Frontal cortex (tissue), 4 donors: ENCODE results near the gene GFRA1. TPM values are rescaled to one million over a fixed set of nuclear protein-coding genes. Genes with fewer than 3 reads are reported as not detected.

Experiments
- DNase-seq, 2 donors: peaks; one replicate each; pipeline ENCODE4 v3.0.0; 2012; ENCODE audit warnings: low spot score in 2 of 2
- FAIRE-seq: peaks from 2 replicates; lab custom pipeline; 2012; peaks lifted over from hg19 to GRCh38; lab: Jason Lieb, UNC
- total RNA-seq: library from RNA; depleted of rRNA; stranded (reverse); fragments of >200 nt; gene quantifications from one replicate; pipeline ENCODE4 v1.2.3, GENCODE V29; 2014
- donor health status: control.
- donor health status: control.
- donor health status: control.

GFRA1 gene
- total RNA-seq, 1 donor from 2014 or later = 8.2 TPM

DNA sequence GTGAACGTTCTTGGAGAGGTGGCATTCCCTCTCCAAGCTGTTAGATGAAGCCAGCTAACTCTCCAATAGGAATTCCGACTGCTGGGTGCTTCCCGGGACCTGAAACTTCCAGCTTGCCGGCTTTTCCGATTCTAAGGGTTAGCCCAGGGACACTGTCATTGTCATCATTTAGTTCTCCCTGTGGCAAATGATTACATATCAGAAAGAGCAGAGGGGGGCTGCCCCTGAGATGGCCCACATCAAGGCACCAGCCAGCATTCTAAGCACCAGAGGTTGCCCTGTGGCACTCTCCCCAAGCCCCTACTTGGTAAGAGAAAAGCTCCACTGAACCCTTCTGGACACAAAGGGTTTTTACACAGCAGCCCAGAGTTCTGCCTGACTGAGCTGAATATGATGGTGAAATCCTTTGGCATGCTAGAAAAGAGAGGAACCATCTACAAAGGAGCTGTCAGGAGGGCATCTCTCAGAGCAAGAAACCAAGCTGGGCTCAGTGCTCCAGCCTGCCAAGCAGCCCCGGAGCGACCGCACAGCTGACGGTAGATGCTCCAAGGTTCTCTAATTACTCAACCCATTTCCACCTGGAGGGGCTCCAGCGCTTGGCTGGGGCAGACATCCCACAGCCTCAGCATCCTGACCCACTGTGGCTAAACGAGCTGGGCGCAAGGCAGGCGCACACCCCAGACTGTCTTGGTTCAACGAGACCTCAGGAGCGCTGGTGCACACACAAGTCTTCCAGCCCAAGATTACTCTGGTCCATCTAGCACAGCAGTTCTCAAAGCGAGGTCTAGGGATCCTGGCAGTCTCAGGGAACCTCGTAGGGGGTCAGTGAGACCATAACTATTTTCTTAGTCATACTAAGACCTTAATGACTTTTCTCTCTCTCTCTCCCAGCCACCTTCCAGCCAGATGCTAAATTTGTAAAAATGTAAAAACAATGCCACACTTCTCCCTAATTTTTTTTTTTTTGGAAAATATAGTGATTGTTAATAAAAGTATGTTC, 160.5 kb downstream of the GFRA1 start:
- DNase-seq = no peak
- FAIRE-seq = no peak

DNA sequence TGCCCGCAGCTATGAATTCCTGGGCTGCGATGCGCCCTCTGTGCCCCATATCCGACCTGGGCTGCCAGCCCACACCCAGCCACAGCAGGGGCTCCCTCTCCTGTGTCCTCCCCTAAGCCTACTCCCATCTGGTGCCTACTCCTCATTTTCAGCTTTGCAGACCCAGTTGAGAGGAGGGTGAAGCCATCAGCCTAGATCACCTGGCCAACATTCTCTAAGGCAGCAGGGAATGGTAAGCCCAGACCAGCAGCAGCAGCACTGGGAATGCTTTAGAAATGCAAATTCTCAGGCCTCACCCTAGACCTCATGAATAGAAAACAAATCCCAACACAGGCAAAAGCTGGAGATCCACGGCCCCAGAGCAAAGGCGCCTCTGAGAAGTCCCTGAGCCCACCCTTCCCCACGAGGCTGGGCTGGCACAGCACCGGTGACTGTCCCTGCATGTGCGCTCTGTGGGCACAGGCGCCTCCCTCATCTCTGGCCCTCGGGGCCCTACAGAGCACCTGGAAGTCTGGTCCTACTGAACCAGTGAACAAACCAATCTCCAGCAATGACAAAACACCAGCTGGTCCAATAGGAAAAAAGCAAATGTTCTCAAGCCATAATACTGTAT, 161.4 kb downstream of the GFRA1 start:
- no peak for FAIRE-seq
- DNase-seq = no peak

DNA sequence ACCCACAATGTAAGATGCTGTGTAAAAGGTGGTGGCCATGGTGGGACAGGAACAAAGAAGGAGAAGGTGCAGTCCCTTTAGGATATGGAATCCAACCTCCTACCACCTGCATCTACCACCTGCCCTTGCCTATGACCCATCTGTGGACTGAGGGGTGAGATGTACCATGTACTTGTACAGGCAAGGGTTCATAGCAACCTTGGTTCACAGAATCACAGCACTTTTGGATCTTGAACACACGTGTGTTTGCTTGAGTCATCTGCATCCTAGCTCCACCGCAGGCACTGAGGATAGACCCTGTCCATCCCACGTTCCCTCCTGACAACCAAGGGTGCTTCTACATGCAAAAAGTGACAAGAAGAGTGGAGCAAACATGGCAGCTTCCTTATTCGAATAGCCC, 162.3 kb downstream of the GFRA1 start:
- no peak for DNase-seq
- FAIRE-seq = no peak

DNA sequence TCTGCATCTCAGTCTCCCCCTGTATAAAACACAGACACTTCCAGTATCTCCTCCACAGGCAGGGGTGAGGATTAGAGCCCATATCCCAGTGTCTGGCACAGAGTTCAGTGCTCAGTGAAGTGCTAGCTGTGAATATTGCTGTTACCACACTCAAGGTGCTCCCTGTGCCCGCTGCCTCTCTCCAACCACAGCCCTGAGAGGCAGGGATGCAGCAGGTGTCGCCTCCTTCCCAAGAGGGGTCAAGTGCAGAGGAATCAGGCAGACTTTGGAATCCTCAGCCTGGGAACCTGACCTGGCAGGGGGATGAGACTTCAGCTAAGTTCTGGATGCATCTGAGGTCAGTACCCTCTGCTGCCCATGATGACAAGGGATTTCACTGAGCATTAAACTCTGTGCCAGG, 163.1 kb downstream of the GFRA1 start:
- DNase-seq (no peak), FAIRE-seq (no peak)

DNA sequence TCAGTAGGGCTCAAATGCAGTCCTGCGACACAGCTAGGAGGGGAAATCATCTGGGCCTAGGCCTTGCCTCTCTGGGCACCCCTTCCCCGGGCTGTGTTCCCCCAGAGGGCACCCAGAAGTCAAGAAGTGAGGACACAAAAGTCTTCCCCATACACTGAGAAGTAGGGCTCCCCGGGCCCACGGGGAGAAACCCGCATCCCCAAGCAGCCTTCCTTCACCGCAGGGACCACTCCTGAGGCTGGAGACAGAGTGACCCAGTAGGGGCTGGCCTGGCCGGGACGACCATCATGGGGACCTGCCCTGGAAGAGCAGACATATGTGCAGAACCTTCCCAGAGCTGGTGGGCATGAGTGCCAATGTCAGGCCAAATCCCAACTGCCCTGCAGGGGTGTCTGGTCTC, 163.5 kb downstream of the GFRA1 start:
- no peak for FAIRE-seq
- no peak for DNase-seq

DNA sequence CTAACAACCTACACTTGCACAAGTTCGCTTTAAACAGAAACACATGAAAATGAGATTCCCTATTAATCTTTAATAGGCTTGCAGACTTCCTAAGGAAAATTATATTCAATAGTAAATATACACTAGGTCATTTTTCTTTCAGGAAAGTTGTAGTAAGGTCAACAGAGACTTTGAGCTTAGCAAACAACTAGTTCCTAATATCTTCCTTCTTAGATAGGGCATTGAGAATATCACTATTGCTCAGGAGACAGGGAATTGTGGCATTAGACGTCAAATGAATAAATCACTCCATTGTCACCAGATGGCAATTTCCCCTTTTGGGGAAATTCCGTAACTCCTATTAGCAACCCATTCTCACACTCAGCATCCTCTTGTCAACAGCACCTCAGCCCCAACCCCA, 164.9 kb downstream of the GFRA1 start:
- DNase-seq (no peak), FAIRE-seq (no peak)

DNA sequence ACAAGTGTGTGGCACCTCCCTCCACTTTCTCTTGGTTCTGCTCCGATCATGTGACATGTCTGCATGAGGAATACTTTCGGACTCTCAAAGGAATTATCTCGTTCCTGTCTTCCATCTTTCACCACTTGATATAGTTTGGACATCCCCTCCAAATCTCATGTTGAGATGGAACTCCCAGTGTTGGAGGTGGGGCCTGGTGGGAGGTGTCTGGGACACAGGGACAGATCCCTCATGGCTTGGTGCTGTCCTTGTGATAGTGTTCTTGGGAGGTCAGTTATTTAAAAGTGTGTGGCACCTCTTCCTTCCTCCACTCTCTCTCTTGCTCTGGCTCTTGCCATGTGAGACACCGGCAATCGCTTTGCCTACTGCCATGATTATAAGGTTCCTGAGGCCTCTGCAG, 166.4 kb downstream of the GFRA1 start:
- DNase-seq (no peak), FAIRE-seq (no peak)

DNA sequence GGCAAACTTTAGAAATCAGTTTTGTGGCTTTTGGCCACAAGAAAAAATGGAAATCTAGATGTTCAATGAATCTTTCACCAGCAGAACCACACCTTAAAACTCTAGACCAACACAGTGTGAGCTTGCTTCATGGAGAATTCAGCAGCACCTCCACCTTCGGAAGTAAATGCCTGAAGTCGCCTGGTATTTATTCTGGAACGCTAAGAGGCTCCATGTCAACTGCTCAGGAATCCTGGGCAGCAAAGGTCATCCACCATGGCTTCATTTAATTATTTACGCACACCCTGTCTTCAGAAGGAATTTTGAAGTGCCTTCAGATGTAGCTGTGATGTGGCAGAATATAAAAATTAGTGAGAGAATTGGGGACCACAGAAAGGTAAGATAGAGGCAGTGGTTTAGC, 167.7 kb downstream of the GFRA1 start:
- DNase-seq = no peak
- no peak for FAIRE-seq

DNA sequence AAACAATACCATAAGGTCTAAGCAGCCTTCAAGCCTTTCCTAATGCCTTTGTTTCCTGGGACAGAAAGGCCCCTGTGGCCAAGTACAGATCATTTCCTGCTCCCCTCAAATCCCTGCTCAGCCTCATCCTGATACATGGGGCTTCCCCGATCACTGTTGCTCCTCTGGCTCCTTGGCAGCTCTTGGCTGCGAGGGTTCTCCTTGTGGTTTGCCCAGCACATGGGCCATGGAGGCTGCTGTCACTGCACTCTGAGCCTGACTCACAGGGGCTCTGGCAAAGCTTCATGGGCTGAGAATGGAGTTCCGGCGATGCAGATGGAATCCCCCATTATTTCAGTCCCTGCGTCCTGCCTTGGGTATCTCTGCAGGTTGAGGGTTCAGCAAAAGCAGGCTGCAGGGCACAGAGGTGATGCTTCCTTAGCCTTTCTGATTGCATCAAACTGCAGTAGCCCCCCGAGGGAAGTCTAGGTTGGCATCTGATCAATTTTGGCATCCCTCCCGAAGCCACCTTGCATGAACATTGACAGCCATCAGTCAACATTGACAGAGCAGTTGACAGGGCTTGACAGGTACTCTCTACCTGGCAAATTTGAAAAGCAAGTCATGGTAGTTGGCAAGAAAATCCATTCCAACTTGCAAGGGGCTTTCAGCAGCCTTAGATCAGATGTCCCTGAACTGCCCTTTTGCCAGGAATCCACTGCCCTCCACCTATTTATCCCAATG, 168.6 kb downstream of the GFRA1 start:
- no peak for FAIRE-seq
- DNase-seq = no peak

DNA sequence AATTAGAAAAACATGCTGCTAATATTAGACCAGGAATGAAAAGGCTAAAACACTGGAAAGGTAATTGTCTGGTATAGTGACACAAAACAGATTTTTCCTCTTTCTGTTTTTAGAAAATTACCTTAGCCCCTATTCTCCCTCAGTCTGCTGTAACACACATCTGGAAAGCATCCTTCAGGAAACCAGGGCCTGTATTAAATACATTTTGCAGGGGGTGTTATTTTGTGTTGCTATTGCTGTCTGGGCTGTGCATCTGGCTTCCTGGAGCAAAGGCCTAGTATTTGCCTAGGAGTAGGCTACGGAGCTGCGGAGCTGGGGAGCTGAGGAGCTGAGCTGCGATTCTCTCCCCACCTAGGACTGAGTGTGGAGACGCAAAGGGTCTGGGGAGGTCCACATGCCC, 169.3 kb downstream of the GFRA1 start:
- FAIRE-seq (no peak), DNase-seq (no peak)

DNA sequence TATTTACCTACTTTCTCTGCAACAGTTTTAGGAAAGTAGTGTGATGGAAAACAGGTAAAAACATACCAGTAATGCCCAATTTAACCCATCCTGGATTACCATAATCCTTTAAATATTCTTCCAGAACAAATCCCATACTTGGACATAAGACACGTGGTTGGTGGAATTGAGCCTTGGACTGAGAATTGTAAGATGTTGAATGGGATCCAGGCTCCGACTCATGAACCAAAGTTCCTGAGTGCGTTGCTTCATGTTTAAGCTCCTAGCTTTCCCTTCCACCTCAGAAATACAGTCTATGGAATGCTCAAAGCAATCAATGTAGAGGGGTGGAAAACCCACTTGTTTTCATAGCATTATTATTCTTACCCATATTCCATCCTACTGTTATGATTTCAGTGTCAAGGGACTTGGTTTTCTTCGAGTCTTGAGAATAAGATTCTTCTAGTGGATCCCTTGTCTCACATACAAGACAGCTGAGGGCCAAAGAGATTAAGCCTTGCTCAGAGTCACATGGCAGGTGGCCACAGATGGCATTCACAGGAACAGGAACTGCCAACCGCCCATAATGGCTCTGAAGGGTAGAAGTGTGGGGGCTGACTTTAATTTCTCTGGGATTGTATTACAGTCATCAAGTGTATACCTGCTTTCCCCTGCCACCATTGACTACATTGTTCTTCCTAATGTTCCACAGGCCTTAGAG, 171.2 kb downstream of the GFRA1 start:
- no peak for DNase-seq

DNA sequence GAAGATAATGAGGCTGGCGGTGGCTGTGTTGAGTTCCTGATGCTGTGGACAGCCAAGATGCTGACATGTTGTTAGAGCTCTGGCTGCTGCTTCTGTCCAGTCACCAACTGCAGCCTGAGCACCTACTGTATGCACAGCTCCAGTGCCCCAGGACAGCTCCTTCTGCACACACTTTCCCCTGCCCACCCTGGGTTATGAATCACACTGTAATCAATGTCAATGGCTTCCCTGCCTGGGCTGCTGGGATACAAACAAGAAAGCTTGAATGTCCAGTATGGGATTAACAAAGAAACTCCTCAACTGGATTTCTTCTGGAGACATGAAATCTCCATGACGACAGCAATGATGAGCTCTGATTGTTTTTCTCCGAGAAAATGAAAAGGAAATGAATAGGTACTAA, 172.0 kb downstream of the GFRA1 start:
- no peak for FAIRE-seq
- no peak for DNase-seq

More for the DNA sequence above, 171.2 kb downstream of the GFRA1 start:
- FAIRE-seq = no peak

DNA sequence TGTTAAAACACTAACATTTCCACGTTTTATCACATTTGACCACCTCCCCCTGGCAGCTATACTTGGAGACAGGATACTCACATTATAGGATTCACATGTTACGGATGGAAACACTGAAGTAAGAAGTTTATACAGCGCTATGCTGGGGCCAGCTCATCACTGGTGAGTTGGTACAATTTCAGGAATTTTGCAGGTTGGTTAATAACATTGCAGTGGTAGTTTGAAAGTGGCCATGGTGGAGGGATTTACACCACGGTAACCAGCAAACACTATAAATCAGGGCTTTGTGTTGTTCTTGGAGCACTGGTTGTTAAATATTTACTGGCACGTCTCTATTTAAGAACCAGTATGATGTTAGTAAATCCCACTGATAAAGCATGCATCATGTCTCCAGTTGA, 174.0 kb downstream of the GFRA1 start:
- FAIRE-seq (no peak), DNase-seq (no peak)

DNA sequence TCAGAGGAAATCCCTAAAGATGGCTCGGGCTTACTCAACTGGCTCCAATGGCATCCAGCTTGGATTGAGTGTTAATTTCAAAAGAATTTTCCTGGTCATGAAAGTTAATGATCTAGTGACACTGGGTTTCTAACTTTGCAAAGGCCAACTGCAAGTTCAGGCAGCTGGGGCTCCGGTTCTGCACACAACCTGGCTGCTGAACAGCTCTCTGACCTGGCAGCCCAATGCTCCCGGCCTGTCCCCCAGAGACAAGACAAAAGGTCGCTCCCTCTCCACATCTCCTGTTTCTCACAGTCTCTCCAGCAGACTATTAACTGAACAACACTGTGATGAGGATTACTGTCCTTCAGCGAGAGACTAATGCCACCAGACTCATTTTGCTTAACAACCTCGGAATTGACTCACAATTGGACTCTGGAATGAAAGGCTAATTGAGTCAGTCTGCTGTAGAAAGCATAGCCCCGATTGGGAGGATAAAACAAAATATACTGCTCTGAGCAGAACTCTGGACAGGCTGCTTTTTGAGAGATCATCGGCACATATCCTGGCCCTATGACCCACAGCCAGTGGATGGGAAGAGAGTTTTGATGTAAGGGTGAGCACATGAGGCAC, 174.5 kb downstream of the GFRA1 start:
- FAIRE-seq = no peak
- no peak for DNase-seq

DNA sequence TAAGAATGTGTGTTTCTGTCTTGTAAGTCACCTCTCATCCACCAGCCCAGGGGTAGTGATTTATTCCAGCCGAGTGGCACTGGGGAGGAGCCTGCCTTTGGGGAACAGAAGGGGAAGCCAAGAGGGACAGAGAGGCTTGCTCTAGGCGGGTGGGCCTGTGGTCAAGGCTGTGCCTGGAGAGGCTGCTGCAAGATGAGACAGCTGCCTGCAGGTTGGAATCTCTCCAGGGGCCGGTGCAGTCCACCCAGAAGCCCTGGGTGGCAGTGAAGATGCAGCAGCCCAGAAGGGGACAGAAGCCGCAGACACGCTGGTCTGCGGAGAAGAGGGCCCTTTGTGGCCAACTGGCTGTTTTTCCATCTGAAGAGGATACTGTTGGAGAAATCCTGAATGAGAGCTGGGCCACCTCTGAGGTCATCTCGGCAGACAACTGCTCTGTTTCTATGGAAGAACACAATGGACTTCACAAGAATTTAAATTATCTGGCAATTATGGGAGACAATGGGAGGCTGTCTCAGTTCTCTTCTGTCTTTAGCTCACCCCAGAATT, 175.7 kb downstream of the GFRA1 start:
- peak in 1 of 2 donors; percentile 22 for DNase-seq
- peak; percentile 82 for FAIRE-seq

DNA sequence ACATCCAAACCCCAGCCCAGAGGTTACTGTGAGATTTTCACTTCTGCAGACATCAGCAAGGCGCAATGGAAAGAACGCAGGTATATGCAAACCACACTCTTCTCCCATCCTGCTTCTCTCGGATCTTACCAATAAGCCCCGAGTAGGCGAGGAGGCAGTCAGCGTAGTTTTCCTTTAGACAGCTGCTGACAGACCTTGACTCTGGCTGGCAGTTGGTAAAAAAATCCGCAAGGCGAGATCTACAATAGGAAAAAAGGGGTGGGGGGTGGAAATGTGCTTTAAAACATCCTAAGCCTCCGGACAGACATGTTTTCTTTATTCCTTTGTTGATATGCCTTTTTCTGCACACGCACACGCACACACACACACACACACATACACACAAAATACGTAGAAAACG, 176.5 kb downstream of the GFRA1 start:
- FAIRE-seq (no peak), DNase-seq (no peak)

DNA sequence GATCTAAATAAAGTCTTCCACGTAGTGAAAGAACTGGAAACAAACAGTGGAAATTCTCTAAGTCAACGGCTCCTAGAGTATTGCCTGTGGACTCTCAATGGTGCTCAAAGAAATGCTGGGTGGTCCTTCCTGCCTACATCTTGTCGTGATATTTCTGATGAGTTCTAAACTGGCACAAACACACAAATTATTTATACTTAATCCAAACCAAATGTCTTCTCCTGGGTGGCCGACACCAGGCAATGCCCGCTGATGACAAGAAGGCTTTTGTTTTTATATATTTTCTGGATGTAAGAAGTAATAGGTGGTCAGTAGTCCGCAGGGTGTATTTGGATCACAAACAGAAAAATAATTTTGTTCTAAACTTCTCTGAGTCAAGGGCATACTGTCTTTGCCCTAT, 178.7 kb downstream of the GFRA1 start:
- no peak for FAIRE-seq
- DNase-seq = no peak

DNA sequence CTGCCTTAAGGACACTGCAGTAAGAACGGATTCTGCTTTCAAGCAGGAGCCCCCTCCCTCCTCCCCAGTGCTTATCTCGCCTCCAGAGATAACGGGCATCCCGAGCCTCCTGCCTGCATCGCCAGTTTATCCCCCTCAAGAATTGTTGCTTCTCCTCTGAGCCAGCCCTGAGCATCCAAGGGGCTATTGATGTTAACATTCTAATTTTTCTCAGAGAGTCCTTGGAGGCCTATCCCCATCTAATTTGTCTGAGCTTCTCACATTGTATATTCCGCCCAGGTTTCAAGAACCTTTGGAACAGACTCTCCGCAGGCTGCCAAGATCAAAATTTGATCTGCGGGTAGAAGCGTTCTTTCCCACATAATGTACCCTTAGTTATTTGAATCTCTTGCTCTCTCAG, 180.0 kb downstream of the GFRA1 start:
- DNase-seq = no peak

DNA sequence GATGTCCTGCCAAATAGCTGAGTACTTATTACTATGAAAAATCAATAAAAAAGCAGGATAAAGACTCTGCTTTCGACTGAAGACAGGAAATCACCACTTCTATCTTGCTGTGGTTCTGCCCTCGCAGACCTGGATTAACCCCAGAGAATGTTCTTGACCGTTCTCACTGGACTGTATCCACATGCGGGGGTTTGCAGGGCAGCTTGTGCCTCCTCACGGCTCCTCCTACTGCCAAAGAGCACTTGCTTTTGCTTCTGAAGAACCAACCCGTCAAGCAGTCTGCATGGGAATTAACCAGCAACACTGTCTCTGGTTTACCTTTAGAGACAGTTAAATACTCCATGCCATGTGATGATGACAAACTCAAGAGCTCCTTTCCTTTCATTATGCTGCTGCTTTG, 184.0 kb downstream of the GFRA1 start:
- FAIRE-seq (no peak), DNase-seq (no peak)

More for the DNA sequence above, 180.0 kb downstream of the GFRA1 start:
- no peak for FAIRE-seq
